Right ventricle myocardium inferior (tissue), 1 donor: ENCODE data around the gene BTNL2. TPM values are rescaled to one million over a fixed set of nuclear protein-coding genes. Genes with fewer than 3 reads are reported as not detected.
"Not testable (repeated sequence)": the region's sequence is repeated elsewhere in the genome, so short reads cannot be mapped to it uniquely, and the experiment has no call there.

Experiments used
- ATAC-seq: fragments of 200-7000 bp; cut with Tn5 transposase; one replicate; pipeline ENCODE4 v1.9.1; 2020; ENCODE audit warnings: mild to moderate bottlenecking, moderate library complexity
- DNase-seq: peaks from one replicate; pipeline ENCODE4 v3.0.0; 2021; ENCODE audit errors: missing footprints
- intact Hi-C: fragments of 100-400 bp; cut with DNase I; formaldehyde crosslinking; loops from one replicate; pipeline ENCODE4 v1.11.0; 2022
- total RNA-seq: library from RNA; stranded (reverse); fragmentation: NEBNext Ultra II Directional; extraction: Animal tissue kit (Norgen Biotek cat#: 25700); gene quantifications from one replicate; pipeline ENCODE4 v1.2.1, GENCODE V29; 2021
- donor health status: DM: no; HTN: yes; CAD: no; lungs with severe emphysema.

Gene BTNL2
- total RNA-seq, 1 donor from 2014 or later: not detected

DNA sequence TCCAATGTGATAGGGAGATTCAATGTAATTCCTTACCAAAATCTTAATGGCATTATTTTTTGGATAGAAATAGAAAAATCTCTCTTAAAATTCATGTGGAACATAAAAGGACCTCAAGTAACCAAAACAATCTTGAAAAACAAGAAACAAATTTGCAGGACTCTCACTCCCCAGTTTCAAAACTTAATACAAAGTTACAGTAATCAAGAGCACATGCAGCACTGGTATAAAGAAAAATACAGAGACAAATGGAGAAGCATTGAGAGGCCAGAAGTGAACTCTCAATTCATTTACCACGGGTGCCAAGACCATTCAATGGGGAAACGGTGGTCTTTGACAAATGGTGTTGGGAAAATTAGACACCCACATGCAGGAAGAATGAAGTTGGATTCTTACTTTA, 27.4 kb downstream of the BTNL2 start:
- ATAC-seq (no peak), DNase-seq (no peak)
- intact Hi-C loops: no loop called here

DNA sequence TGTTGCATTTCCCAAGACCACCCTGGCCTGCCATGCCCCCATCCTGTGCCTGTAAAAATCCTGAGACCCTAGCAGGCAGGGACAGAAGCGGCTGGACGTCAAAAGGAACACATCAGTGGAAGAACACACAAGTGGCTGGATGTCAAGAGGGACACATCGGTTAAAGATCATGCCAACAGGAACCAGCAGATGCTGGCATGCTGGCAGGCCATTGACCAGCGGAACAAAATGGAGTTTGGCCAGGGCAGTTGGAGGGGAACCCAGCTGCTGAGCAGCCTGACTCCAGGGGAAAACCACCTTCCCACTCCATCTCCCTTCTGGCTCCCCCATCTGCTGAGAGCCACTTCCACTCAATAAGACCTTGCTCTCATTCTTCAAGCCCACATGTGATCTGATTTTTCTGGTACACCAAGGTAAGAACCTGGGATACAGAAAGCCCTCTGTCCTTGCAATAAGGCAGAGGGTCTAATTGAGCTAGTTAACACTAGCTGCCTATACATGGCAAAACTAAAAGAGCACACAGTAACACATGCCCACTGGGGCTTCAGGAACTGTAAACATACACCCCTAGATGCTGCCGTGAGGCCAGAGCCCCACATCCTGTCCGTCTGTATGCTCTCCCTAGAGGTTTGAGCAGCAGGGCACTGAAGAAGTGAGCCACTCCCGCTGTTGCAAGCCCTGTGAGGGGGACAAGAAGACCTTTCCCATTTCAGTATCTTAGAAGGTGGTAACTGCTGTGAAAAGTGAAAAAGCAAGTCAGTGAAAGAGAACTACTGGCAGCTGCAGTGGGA, 31.0 kb downstream of the BTNL2 start:
- intact Hi-C loops: no loop called here
- DNase-seq: no peak
- no peak for ATAC-seq

DNA sequence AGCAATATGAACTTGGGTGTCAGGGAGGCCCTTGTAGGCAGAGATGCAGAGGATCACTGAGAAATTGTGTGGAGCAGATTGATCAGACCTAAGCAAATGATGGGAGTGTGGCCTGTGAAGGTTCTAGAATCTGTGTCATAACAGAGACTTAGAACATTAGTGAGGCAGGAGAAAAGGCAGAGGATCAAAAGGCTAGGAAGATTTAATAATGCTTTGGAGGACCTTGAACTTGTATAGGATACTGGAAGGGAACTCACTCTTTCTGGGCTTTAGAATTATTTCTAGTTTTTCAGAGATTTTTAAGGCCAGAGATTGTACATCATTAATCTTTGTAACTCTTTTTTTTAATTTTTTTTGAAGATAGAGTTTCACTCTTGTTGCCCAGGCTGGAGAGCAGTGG, 35.2 kb downstream of the BTNL2 start, which contains the start of gene TSBP1:
Gene TSBP1 (minus strand): TSS at position 101 of the 400 bp plus-strand sequence. CDS start 197 bp downstream, outside the sequence.
- no peak for ATAC-seq
- intact Hi-C loops: no loop called here
- no peak for DNase-seq

DNA sequence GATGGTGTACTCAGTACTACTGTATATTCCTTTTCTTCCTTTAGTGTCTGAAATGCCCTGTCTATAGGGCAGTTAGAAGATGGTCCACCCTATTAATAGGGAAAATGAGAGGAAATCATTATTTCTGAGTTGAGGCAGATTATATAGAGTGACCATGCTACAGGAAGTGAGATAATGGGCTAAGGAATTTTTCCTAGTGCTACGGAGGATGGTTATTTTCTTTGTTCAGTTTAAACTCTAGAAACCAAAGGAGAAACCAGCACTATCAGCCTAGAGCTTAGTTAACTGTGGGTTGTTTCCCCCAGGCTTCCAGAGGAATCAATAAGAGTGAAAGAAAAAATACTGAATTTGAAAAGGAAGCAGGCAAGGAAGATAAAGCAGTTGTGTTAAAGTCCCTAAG, 35.8 kb downstream of the BTNL2 start:
- intact Hi-C loops: no loop called here
- ATAC-seq: no peak
- DNase-seq: no peak

DNA sequence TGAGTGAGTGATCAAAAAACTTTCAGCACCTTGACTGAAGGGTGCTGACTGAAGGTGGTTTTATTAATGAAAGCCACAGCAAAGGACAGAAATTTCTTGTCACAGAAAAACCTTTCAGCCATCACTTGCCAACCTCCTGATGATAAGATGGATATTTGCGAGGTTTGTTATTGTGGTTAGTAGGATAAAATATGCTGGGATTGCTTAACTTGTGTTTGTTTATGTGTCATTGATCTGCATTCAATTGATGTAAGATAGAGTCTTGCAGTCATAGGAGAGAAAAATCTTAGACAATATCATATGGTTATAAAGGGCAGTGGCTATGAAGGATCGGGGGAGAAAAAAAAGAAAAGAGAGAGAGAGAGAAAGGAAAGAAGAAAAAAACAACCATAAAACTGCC, 36.5 kb downstream of the BTNL2 start:
- ATAC-seq: no peak
- intact Hi-C loops: no loop called here
- no peak for DNase-seq

DNA sequence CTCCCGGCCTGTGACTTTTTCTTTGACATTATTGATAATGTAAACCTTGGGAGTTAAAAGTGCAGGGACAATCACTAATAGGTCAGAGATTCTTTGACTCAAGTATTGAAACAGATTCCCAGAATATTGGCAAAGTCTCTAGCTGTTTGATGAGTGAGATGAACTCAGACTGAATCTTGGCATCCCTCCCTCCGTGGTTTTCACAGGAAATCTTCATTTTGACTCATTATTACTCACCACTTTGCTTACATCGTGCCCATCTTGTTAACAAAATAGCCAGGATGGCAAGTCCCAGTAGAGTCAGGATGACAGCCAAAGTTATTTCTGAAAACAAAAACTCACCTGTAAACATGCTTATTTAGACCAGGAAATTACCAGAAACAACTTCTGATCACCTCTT, 37.3 kb downstream of the BTNL2 start:
- no peak for ATAC-seq
- intact Hi-C loops: no loop called here
- DNase-seq: no peak

DNA sequence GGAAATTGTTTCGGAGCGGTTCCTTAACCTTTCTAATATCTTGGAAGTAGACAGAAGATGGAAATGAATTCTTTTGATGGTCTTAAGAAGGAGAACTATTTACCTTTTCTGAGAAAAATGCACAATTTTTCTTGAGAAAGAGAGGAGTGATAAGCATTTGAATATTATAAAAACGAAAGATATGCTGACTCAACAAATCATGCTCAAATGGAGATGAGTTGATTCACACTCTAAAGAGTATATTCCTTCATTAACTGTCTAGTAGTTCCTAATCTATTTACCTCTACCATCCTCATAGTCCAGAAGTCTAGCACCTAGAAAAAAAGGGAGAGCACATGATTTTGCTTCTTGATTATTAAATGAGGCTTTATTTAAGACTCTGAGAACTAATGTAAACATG, 39.3 kb downstream of the BTNL2 start:
- intact Hi-C loops: no loop called here
- no peak for ATAC-seq
- DNase-seq: no peak

DNA sequence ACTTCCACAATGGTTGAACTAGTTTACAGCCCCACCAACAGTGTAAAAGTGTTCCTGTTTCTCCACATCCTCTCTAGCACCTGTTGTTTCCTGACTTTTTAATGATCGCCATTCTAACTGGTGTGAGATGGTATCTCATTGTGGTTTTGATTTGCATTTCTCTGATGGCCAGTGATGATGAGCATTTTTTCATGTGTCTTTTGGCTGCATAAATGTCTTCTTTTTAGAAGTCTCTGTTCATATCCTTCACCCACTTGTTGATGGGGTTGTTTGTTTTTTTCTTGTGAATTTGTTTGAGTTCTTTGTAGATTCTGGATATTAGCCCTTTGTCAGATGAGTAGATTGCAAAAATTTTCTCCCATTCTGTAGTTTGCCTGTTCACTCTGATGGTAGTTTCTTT, 47.8 kb downstream of the BTNL2 start:
- DNase-seq, intact Hi-C loops, ATAC-seq: not testable (repeated sequence)

DNA sequence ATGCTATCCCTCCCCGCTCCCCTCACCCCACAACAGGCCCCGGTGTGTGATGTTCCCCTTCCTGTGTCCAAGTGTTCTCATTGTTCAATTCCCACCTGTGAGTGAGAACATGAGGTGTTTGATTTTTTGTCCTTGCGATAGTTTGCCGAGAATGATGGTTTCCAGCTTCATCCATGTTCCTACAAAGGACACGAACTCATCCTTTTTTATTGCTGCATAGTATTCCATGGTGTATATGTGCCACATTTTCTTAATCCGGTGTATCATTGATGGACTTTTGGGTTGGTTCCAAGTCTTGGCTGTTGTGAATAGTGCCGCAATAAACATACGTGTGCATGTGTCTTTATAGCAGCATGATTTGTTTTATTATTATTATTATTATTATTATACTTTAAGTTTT, 48.4 kb downstream of the BTNL2 start:
- ATAC-seq, DNase-seq, intact Hi-C loops: not testable (repeated sequence)

DNA sequence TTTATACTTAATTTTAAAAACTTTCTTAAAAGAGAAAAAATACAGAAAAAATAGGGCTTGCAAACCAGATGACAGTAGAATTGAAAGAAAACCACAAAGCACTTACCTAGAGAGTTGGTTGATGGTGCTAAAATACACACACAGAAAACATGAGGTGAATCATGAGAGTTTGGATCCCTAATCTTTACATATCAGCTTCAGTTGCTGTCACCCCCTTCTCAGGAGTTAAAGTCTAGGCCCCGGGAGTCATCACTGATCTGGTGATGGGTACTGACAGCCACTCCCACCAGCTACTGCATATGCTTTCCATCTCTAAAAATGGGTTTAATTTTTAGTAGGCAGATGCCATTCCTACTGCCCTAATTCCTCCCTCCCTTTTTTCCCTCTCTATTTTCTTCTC, 52.0 kb downstream of the BTNL2 start:
- intact Hi-C loops: no loop called here

DNA sequence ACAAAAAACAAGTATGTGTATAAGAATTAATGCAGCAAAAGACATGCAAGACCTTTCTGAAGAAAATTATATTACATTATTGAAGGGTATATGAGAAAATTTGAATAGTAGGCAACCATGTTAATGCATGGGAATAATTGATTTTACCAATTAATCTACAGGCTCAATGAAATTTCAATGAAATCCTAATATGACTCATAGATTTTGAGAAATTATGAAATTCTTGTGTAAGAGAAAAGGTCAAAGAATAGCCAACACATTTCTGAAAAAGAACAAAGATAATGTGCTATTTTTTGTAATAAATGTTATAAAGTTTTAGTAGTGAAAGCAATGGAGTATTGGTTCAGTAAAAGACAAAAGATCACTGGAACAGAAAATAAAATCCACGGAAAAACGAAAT, 53.6 kb downstream of the BTNL2 start:
- intact Hi-C loops: no loop called here
- ATAC-seq (no peak), DNase-seq (no peak)

More for the DNA sequence above, 52.0 kb downstream of the BTNL2 start:
- ATAC-seq: no peak
- no peak for DNase-seq

Other genes starting within 250 kb of the BTNL2 start
- gene EGFL8, start 242.6 kb downstream of the BTNL2 start, total RNA-seq: 7.8 TPM
- gene AGPAT1, start 231.1 kb downstream of the BTNL2 start, total RNA-seq: 48.2 TPM
- gene RNF5, start 228.8 kb downstream of the BTNL2 start, total RNA-seq: 97.5 TPM
- gene AGER, start 222.9 kb downstream of the BTNL2 start, total RNA-seq: 2.0 TPM
- 42.9 TPM for gene PBX2, start 217.0 kb downstream of the BTNL2 start, total RNA-seq
- gene GPSM3, start 214.5 kb downstream of the BTNL2 start, total RNA-seq: 6.3 TPM
- 24.4 TPM for gene NOTCH4, start 183.1 kb downstream of the BTNL2 start, total RNA-seq
- not detected for gene TSBP1, start 35.3 kb downstream of the BTNL2 start, total RNA-seq
- 99.2 TPM for gene HLA-DRA, start 32.7 kb upstream of the BTNL2 start, total RNA-seq
- 21.2 TPM for gene HLA-DRB5, start 123.1 kb upstream of the BTNL2 start, total RNA-seq
- 32.4 TPM for gene HLA-DRB1, start 182.7 kb upstream of the BTNL2 start, total RNA-seq
- 5.3 TPM for gene HLA-DQA1, start 230.2 kb upstream of the BTNL2 start, total RNA-seq